HG02852 (cell line): ENCODE measurements around the gene TRAPPC11.

Source experiments
- ATAC-seq: cut with Tn5 transposase; IDR thresholded peaks from one replicate; pipeline ENCODE4 v1.9.1; 2021; ENCODE audit warnings: mild to moderate bottlenecking, moderate library complexity; ENCODE audit not compliant: unreplicated experiment

The TRAPPC11 gene

DNA sequence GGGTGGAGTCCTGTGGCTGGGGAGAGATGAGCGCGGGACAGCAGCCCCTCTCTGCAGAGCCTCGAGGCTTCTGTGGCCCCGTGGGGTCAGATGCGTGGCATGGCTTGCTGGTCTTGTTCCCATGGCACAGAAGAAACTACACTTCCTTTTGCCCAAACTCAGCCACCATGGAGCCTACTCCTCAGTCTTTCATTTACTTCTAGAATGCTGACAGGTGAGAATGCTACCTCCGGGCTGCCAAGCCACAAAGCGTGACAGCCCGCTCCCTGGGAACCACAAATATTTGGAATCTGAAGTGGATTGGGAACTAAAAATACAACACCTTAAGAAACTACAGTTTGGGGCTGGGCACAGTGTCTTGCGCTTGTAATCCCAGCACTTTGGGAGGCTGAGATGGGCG lies 98.0 kb downstream of the TRAPPC11 start:
- no peak for ATAC-seq

DNA sequence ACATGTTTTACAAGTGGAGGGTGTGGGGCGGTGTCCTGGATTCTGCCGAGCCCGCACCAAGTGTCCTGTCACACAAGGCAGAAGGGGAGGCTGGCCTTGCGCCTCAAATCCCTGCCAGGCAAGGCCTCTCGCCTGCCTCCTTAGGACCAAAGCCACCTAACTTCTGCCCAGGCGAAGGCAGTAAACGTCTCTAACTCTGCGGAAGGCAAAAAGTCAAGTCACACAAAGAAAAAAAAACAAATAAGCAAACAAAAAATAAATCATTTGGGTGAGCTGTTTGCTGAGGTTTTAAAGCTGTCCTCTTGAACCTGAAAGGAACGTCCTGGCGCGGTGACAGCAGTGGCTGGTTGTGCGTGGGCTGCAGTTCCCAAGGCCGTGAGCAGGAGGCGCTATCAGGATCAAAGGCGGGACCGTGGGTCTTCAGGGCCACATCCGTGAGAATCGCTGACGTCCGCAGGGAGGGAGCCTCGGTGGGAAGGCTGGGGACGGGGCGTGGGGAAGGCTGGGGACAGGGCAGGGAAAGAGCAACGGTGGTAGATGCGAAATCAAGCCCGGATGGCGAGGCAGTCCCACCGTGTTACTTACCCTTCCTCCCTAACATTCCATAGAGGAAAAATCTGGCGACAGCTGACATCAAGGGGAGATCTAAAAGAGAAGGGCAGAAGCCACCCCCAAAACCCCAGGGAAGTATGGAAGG lies 99.1 kb downstream of the TRAPPC11 start:
- no peak for ATAC-seq

DNA sequence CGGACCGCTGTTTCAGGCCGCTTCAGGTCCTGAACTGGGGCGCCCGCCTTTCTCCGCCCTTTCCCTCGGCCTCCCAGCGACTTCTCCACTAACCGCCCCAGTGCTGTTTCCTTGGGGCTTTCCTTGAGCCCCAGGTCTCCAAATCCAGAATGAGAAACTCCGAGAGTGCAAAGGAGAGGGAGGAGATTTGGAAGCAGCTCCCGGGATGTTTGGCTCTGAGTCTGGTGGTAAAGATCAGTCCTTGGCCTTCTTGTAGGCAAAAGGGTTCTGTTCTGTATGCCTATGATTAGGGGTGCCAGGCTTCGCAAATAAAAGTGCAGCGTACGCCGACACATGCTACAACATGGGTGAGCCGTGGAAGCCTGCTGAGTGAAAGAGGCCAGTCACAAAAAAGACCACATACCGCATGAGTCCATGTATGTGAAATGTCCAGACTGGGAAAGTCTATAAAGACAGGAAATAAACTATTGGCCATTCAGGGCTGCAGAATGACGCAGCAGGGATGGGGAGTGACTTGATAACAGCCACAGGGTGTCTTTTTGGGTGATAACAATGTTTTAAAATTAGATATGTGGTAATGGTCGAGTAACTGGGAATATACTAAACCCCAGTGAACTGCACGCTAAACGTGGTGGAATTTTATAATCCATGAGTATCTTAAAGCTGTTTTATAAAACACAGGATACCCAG lies 99.8 kb downstream of the TRAPPC11 start:
- no peak for ATAC-seq

DNA sequence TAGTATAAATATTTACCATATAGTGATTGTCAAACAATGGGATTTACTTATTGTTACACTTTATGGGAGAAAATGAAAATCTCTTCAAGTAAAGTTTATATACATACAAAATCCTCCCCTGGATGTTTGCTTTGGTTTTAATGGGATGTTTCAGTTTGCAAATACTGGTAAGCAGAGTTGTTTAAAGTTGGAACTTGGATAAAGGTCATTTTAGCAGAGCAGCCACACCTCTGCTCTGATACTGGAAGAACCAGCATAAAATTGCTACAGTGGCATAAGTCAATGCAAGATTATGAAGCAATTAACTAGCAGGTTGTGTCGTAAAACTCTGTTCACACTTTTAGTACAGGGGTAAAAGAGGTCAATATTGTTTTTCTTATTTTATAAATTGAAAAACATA lies 101.2 kb downstream of the TRAPPC11 start:
- no peak for ATAC-seq
